IgD-negative memory B cell (primary cell): ENCODE results near the gene CNBD2. TPM values are rescaled to one million over a fixed set of nuclear protein-coding genes. Genes with fewer than 3 reads are reported as not detected.
"Not testable (repeated sequence)": the region's sequence is repeated elsewhere in the genome, so short reads cannot be mapped to it uniquely, and the experiment has no call there.

Experiments
- H3K27ac Mint-ChIP-seq, 3 donors: one replicate each; pipeline ENCODE4 v1.8.0; 2020 to 2022; ENCODE audit warnings: mild to moderate bottlenecking in 3 of 3, mixed read lengths in 3 of 3, moderate library complexity in 1 of 3
- H3K27me3 Mint-ChIP-seq: one replicate; pipeline ENCODE4 v1.8.0; 2021; ENCODE audit warnings: mixed read lengths
- H3K36me3 Mint-ChIP-seq: one replicate; pipeline ENCODE4 v1.8.0; 2020; ENCODE audit warnings: mild to moderate bottlenecking, mixed read lengths
- H3K4me1 Mint-ChIP-seq, 3 donors: one replicate each; pipeline ENCODE4 v1.8.0; 2020 to 2022; ENCODE audit warnings: mixed read lengths in 3 of 3, mild to moderate bottlenecking in 1 of 3
- H3K4me3 Mint-ChIP-seq, 4 donors: one replicate each; pipeline ENCODE4 v1.8.0; 2020 to 2022; ENCODE audit warnings: mild to moderate bottlenecking in 4 of 4, mixed read lengths in 4 of 4, moderate library complexity in 3 of 4
- H3K9me3 Mint-ChIP-seq, 3 donors: one replicate each; pipeline ENCODE4 v1.8.0; 2020 to 2021; ENCODE audit warnings: mixed read lengths in 3 of 3, mild to moderate bottlenecking in 1 of 3
- polyA plus RNA-seq: library from polyadenylated mRNA; unstranded; fragments of 300-500 nt; fragmentation: Illumina TruSeq; gene quantifications from one replicate; pipeline ENCODE4 v1.2.3, GENCODE V29; 2021

Gene CNBD2
- polyA plus RNA-seq, 1 donor from 2014 or later, result 6.3 TPM

GRCh38 chr20:36077762-36078161 lies 109.4 kb downstream of the CNBD2 start:
- H3K27ac Mint-ChIP-seq, H3K9me3 Mint-ChIP-seq, H3K4me3 Mint-ChIP-seq, H3K36me3 Mint-ChIP-seq, H3K4me1 Mint-ChIP-seq: not testable (repeated sequence)
- H3K27me3 Mint-ChIP-seq, result peaks cover 16% of the 10 kb centered on the region

DNA sequence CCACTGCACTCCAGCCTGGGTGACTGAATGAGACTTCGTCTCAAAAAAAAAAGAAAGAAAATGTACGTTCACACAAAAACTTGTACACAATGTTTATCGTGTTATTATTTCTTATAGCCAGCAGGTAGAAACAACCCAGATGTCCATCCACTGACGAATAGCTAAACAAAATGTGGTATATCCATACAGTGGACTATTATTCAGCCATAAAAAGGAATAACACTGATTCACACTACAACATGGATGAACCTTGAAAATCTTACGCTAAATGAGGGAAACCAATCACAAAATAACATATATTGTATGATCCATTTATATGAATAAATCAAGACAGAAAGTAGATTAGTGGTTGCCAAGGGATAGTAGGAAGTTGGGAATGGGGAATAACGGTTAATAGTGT lies 111.1 kb downstream of the CNBD2 start:
- no peaks in the 10 kb centered on the region for H3K4me1 Mint-ChIP-seq
- no peaks in the 10 kb centered on the region for H3K36me3 Mint-ChIP-seq
- H3K9me3 Mint-ChIP-seq, result peaks cover 0 to 6% (median 0%) of the 10 kb centered on the region in 3 donors
- peaks cover 16% of the 10 kb centered on the region for H3K27me3 Mint-ChIP-seq
- H3K27ac Mint-ChIP-seq, result no peak overlapping the region
- no peak overlapping the region for H3K4me3 Mint-ChIP-seq

DNA sequence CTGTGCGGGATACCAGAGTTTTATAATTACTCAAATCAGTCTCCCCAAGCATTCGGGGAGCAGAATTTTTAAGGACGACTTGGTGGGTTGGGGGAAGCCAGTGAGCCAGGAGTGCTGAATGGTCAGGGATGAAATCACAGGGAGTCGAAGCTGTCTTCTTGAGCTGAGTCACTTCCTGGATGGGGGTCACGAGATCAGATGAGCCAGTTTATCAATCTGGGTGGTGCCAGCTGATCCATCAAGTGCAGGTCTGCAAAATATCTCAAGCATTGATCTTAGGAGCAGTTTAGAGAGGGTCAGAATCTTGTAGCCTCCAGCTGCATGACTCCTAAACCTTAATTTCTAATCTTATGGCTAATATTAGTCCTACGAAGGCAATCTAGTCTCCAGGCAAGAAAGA lies 111.6 kb downstream of the CNBD2 start:
- H3K27ac Mint-ChIP-seq, H3K4me3 Mint-ChIP-seq, H3K4me1 Mint-ChIP-seq: not testable (repeated sequence)

More for the DNA sequence above, 111.6 kb downstream of the CNBD2 start:
- H3K9me3 Mint-ChIP-seq, H3K36me3 Mint-ChIP-seq: not testable (repeated sequence)
- peaks cover 17% of the 10 kb centered on the region for H3K27me3 Mint-ChIP-seq

Other genes with a start within 250 kb of the CNBD2 start
- 191 TPM for gene RBM39, start 226.3 kb upstream of the CNBD2 start, polyA plus RNA-seq
- 107 TPM for gene PHF20, start 196.6 kb upstream of the CNBD2 start, polyA plus RNA-seq
- gene SCAND1, start 14.1 kb upstream of the CNBD2 start, polyA plus RNA-seq, result 190 TPM
- 0.83 TPM for gene EPB41L1, start 186.2 kb downstream of the CNBD2 start, polyA plus RNA-seq